EH (cell line): ENCODE measurements around the gene SF3B3.
"Not testable (repeated sequence)": the region's sequence is repeated elsewhere in the genome, so short reads cannot be mapped to it uniquely, and the experiment has no call there.

Experiments used
- DNase-seq: peaks from one replicate; pipeline ENCODE4 v3.0.0-alpha.2; 2015; ENCODE audit warnings: low read depth

Gene SF3B3

DNA sequence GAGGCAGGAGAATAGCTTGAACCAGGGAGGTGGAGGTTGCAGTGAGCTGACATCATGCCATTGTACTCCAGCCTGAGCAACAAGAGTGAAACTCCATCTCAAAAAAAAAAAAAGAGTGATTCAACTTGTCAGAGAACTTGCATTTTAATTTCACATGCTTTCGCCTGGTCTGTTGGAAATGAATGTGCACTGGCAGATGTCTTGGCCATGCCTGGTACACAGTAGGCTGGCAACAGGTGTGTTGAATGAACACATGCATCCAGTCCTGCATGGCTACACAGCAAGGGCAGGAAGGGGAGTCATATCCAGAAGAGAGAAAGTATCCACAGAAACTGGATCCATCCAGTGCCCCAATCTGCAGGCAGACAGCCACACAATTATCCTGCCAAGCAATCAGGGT, 11.8 kb upstream of the SF3B3 start:
- DNase-seq = no peak

DNA sequence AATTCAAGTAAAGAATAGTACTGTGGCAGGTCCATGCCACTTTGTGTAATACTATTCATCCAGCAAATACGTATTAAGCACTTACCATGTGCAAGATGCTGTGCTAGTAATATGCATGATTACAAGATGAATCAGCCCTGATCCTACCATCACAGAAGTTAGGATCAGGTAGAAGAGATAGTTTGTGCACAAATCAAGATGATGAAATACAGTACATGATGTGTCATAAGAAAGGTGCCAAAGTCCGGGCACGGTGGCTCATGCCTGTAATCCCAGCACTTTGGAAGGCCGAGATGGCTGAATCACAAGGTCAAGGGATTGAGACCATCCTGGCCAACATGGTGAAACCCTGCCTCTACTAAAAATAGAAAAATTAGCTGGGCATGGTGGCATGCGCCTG, 11.2 kb upstream of the SF3B3 start:
- DNase-seq = peak; percentile 58

DNA sequence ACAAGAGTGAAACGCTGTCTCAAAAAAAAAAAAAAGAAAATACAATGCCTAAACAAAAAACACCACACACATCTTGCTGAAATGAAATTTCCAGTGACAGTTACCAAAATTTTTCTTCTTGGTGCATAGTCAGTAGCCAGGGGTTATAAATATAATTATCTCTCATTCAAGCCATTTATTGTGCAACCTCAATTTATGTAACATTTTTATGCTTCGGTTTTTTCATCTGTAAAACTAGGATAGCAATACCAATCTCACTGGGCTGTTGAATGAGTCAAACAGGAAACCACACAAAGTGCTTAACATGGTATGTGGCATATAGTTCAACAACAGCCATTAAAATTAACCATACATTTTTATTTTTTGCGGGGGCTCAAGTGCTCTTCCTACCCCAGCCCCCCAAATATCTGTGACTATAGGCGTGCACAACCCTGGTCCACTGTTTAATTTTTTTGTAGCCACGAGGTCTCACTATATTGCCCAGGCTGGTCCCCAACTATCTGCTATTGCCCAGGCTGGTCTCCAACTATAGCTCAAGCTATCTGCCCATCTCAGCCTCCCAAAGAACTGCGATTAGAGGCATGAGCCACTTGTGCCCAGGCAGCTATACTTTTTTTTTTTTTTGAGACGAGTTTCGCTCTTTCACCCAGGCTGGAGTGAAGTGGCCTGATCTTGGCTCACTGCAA, 2.9 kb upstream of the SF3B3 start:
- DNase-seq = peak; percentile 79

DNA sequence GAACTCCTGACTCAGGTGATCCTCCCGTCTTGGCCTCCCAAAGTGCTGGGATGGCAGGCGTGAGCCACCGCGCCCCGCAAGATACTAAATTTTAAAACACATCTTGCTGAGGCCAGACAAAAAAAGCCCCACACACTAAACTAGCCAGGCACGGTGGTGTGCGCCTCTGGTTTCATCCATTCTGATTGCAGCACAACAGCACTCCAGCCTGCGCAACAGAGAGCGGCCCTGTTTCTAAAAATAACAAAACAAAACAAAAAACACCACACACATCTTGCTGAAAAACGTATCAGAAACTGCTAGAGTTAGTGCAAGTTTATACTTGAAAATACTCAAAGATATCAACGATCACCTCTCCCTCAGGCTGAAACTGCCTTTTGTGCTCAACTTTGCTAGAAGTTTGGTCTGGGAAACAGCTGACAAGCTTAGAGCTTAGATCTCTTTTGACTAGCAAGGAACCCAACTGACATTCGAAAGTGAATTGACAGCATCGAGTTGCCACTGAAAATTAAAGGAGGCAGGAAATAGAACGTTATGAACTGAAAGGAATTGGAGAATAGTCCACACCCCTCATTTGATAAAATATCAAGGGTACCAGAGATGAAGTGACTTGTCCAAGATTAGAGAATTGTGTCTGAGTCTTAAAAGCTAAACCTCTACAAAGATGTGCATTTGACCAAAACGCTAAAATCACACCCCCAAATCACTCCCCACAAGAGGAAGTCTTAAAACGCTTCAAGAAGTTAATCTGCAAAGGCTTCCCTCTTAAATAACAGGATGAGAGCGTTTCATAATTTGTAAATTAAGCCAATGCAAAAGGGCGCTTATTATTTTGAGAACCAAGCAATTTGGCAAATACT, 1.2 kb upstream of the SF3B3 start:
- no peak for DNase-seq

DNA sequence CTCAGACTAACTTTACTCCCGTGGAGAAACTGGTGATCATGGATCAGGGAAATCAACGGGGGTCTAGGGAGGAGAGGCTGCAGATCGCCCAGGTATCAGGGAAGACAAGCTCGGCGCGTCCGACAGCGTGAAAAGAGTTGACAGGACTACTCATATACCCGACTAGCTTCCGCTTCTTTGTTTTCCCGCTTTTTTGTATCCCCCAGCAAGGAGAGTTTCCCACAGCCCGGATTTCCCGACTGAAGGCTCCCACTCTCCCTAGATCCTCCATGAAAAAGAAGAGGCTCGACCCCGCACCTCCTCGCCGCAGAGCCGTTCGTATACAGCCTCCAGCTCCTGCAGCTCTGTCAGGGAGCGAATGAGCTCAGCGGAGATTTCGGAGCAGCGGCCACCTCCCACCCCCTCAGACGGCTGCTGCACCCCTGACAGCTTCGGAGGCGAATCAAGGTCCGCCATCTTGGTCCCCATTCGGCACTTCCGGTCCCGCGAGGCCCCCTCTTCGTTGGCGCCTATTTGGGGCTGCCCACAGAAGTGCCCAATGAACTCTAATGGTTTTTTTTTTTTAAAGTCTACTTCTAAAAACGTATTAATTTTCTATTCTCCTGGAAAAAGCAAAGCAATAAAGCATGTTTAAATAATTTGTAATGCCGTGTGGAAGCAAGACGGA, 407 bp upstream of the SF3B3 start, which contains the start of gene COG4:
TSS of gene COG4 (minus strand) at position 479 of the 667 bp plus-strand sequence. CDS start at position 468, 11 bp downstream.
- DNase-seq = peak; percentile 85

DNA sequence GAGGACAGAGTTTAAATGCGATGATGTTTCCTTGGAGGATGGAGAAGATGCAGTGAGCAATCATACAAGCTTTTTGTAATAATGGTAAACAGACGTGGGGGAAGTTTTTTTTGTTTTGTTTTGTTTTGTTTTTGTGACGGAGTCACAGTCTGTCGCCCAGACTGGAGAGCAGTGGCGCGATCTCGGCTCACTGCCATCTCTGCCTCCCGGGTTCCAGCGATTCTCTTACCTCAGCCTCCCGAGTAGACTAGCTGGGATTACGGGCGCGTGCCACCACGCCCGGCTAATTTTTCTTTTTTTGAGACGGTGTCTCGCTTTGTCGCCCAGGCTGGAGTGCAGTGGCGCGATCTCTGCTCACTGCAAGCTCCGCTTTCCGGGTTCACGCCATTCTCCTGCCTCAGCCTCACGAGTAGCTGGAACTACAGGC, 796 bp downstream of the SF3B3 start:
- peak; percentile 37 for DNase-seq

DNA sequence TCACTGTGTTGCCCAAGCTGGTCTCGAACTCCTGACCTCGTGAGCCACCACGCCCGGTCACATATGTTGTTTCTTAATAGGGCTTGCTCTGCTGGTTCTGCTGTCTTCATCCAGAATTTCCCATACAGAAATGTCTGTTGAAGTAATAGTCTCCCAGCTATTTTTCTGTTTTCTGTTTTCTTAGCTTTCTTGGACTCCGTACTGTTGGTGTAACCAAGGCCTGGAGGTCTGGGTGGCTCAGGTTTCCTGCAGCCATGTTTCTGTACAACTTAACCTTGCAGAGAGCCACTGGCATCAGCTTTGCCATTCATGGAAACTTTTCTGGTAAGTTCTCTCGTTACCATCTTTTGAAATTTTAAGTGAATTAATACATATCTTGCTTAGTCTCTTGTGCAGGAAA, 2.8 kb downstream of the SF3B3 start:
- no peak for DNase-seq

DNA sequence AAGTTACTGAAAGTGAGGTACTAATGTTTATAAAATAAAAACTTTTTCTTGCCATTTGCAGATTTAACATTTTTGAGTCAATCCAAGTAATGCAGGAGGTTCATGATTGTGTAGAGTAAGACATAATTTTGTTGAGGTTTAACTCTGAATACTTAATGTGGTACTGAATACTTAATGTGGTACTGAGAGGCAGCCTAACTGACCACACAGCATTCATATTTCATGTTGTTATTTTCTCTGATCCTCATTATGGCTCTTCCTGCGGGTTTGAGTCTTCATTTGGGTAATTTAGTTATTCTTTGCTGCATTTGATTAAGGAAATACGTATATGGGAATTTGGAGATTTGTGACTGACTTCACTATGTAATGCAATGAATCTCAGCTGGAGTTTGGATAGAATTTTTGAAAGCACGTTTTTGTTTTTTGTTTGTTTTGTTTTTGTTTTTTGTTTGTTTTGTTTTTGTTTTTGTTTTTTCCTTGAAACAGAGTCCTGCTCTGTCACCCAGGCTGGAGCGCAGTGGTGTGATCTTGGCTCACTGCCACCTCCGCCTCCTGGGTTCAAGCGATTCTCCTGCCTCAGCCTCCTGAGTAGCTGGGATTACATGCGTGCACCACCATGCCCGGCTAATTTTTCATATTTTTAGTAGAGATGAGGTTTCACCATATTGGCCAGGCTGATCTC, 3.8 kb downstream of the SF3B3 start:
- no peak for DNase-seq

DNA sequence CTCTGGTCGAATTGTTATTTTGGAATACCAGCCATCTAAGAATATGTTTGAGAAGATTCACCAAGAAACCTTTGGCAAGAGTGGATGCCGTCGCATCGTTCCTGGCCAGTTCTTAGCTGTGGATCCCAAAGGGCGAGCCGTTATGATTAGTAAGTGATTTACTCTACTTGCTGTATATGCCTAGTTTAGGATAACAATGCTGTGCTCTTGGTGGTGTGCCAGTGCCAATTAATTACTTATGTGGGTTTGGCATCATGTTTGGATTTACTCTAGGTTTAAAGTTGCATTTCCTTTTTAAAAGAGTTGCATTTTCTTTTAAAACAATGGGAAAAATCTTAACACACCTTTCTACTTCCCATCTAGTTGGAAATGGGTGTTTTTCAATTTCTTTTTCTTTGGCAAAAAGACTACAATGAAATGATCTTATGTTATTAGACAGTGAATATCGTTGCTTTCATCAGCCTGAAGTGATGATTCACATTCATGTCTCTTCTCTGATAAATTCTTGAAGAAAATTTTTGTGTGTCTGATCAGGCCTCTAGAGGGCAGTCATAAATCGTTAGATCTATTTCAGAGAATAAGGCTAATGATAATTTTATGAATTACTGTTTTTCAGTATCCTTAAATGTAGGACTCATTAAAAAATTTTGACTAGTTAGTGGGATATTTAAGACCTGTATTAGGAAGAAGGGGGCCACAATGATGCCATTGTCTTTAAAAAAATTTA, 5.6 kb downstream of the SF3B3 start:
- DNase-seq = peak; percentile 78

DNA sequence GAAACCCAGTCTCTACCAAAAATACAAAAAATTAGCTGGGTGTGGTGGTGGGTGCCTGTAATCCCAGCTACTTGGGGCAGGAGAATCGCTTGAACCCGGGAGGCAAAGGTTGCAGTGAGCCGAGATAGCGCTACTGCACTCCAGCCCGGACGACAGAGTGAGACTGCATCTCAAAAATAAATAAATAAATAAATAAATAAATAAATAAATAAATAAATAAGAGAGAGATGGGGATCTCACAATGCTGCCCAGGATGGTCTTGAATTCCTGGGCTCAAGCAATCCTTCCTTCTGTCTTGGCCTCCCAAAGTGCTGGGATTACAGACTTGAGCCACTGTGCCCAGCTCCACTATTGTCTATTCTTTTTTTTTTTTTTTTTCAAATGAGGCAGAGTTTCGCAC, 6.3 kb downstream of the SF3B3 start:
- DNase-seq = not testable (repeated sequence)

DNA sequence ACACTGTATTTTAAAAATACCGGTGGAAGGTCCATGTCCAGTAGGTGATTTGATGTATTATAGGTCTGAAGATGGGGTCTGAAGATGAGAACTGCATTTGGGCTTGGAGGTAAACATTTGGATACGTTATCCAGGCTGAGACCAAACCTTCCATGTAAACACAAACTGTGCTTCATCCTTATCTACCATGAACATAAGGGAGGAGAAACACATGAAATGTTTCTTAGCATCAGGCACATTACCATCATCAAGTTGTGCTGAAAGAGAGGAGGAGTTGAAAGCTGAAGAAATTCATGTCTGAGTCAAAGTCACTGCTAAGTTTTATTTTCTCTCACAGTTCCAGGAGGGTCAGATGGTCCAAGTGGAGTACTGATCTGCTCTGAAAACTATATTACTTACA, 11.4 kb downstream of the SF3B3 start:
- DNase-seq = no peak

DNA sequence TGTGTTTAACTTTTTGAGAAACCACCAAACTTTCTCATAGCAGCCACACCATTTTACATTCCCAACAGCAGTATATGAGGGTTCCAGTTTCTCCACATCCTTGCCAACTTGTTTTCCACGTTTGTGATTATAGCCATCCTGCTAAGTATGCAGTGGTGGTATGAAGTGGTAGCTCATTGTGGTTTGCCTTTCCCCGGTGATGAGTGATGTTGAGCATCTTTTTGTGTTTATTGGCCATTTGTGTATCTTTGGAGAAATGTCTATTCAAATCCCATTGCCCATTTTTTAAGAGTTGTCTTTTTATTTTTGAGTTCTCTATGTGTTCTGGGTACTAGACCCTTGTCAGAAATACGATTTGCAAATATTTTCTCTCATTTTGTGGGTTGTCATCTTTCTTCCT, 17.4 kb downstream of the SF3B3 start:
- peak; percentile 25 for DNase-seq

DNA sequence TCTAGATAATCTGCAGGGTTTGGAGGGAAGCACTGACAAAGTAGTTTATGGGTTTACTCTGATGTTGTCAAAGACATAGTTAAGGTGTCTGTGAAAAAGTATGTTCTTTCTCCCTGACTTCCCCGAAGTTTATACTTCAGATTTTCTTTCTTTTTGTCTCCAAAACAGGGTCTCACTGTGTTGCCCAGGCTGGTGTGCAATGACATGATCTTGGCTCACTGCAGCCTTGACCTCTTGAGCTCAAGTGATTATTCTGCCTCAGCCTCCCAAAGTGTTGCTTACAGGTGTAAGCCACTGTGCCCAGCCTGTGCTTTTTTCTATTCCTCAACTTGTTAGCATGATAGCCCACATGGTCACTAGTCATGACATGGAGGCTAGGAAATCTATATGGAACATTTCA, 20.9 kb downstream of the SF3B3 start:
- DNase-seq = no peak

DNA sequence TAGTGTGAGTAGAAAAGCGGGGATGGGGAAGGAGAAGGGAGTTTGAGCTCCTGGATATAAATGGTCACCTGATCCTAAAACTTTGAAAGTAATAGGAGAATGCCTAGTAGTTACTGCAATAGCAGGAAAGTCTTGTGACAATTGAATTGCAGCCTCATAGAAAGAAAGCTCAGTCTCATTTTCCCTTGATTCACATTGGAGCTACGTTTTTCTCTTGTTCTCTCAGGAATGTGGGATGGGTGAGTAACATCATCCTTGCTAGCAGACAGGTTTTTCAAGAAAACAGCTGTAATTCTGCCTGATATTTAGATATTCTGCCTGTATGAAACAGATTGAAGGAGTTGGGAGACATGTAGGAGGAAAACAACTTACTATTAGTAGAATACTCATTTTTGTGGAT, 25.3 kb downstream of the SF3B3 start:
- no peak for DNase-seq

DNA sequence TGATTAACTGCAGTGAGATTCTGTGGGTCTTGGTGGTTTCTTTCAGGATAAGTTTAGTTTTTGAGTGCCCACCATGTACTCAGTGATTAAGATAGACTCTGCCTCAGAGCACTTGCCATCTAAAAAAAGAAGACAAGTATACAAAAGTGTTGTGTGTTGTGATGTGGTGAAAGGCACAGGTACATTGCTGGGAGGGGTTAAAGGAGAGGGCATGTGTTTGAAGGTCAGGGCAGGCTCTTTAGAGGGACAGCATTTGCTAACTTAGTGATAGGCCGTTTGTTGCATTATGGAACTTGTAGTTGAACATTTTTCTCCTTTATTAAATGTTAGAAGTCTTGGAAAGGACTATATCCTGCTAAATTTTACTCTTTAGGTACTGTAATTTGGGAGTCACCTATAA, 26.5 kb downstream of the SF3B3 start:
- no peak for DNase-seq

DNA sequence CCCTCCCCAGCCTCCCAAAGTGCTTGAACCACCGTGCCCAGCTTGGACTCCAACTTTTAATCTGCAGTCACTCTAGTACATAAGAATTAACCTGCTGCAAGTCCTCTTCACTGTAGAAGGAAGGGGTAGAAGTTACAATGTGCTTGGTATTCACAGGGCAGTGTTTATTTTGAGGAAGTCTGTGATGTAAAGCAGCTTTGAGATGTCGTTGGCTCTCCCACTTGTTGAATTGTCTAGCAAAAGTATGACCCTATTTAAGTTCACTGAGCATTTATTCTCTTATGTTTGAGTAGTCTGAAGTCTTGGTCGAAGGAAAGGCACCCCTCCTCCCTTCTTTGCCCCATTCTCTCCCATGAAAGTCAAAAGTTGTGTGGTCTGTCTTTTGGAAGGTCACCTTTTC, 28.2 kb downstream of the SF3B3 start:
- DNase-seq = no peak

DNA sequence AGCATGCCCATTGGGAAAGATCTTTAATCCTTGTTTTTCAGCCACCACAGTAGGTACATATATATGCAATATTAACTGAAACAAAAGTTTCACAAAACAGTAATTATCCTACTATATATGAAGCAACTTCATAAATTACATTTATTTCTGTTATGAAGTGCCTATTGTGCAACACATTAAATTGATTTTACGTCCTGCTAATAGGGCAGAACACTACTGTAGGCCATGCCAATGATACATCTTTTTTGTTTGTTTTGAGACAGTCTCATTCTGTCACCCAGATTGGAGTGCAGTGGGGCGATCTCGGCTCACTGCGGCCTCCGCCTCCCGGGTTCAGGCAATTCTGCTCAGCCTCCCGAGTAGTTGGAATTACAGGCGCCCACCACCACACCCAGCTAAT, 29.1 kb downstream of the SF3B3 start:
- no peak for DNase-seq

DNA sequence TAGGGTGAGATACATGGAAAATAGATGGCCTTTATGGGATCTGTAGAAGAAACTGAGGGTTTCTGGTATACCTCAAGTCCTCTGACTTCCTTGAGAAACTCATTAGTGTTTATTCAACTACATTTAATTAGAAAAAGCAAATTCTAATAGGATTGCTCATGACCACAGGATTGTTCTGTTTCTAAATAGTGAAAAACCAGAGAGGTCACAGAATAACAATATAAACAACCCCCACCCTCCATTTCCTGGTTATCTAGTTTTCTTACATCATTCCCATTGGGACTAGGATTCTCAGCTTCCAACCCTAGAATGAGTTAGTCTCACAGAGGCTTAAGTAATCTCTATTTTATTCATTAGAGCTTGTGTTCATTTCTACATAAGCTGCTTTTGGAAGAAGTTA, 30.0 kb downstream of the SF3B3 start:
- peak; percentile 95 for DNase-seq

DNA sequence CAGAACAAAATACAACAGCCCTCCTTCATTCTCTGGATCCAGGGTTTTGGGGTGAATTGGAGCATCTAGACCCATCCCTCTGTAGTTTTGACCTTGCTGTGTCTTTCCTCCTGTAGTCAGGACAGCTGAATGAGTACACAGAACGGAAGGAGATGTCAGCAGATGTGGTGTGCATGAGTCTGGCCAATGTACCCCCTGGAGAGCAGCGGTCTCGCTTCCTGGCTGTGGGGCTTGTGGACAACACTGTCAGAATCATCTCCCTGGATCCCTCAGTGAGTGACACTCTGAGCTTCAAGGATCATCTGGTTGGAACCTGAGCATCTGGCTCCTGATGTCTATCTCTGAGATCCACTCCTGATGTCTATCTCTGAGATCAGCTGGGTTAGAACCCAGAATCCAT, 32.4 kb downstream of the SF3B3 start:
- DNase-seq = no peak

DNA sequence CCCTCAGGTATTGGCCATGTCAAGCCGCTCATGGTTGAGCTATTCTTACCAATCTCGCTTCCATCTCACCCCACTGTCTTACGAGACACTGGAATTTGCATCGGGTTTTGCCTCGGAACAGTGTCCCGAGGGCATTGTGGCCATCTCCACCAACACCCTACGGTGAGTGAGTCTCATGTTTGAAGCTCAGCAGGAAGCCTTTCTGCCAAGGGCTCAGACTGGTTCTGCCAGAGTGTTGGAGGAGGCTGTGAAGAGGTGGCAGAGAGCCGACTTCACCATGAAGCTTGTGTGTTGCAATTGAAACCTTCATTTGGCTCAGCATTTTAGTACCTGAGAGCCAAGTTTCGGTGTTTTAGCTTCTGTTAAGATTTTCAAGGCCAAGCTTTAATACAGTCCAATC, 38.0 kb downstream of the SF3B3 start:
- no peak for DNase-seq

DNA sequence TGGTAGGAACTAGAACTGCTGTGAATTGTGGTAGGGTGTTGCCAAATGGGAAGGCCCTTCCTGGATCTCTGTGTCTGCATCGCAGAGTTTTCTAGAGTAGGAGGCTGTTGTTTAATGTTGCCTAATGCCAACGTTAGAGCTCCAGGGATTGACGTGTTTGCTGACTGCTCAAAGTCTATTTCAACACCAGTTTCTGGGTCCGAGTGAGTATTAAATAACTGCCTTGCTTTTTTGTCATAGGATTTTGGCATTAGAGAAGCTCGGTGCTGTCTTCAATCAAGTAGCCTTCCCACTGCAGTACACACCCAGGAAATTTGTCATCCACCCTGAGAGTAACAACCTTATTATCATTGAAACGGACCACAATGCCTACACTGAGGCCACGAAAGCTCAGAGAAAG, 40.0 kb downstream of the SF3B3 start:
- DNase-seq = no peak

DNA sequence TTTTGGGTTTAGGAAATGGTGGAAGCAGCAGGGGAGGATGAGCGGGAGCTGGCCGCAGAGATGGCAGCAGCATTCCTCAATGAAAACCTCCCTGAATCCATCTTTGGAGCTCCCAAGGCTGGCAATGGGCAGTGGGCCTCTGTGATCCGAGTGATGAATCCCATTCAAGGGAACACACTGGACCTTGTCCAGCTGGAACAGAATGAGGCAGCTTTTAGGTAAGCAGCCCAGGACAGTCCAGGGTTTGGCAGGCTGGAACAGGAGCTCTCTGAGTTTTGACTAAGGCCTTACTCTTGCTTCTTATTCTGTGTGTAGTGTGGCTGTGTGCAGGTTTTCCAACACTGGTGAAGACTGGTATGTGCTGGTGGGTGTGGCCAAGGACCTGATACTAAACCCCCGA, 41.4 kb downstream of the SF3B3 start:
- DNase-seq = no peak
